ENCODE results near the gene ATXN7.

ATXN7 gene

DNA sequence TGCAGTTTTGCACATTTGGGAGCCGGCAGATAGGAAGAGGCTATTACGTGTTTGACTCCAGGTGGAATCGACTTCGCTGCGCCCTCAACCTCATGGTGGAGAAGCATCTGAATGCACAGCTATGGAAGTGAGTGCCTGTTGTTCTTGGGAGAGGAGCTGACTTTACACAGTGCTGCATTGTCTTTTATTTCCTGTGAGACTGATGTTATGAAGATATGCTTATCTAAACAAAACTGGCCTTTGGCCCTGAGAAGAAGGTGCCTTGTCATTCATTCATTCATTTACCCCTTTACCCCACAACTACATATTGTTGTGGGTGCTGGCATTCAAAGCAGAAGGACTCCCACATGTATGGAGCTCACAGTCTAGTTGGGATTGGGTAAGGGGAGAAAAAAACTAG is 127.1 kb downstream of the ATXN7 start:
- no peak for DNase-seq

DNA sequence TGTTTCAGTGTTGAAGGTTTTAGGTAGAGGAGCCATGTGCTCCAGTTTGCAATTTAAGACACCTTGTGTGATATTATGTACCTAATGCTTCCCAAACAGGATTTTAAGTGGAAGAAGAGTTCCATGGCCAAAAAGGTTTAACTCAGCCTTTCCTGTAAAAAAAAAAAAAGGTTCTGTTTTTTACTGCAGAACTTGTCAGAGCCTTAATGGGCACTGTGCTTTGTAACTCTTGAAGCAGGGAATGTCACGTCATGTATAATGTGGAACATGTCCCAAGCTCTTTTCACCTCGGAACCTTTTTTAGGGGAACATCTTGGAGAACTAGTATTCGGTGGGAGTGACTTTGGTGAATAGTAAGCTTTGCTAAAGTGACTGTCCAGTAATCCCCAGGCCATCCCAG is 128.0 kb downstream of the ATXN7 start:
- no peak for DNase-seq

DNA sequence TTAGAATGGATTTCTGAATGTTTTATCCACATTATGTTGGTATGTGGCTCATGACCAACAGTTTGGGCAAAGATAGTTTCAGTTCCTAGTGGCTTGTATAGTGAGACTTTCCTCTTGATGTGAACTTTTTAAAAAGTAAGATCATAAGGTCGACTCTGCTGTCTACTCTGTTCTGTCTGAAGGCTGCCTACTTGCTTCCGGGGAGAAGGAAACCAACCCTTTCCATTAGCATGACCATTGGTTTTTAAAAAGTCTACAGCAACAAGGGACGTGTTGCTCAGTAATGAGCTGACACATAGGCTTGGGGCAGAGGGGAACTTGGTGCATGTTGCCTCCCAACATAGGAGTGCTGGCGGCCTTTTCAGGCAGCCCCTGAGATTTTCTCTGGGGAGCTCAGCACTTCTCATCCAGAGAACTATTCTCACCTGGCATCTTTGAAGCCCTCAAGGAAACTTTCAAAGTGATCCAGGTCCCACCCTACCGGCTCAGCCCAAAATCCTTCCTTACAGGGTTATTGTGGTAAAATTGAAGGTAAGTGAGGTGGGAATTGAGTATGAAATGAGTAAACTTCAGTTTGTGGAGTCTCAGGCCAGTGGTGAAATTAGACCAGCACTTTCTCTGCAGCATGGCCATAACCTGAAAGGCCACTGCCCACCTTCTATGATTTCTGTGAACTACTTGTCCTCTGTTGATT is 129.0 kb downstream of the ATXN7 start:
- no peak for DNase-seq

DNA sequence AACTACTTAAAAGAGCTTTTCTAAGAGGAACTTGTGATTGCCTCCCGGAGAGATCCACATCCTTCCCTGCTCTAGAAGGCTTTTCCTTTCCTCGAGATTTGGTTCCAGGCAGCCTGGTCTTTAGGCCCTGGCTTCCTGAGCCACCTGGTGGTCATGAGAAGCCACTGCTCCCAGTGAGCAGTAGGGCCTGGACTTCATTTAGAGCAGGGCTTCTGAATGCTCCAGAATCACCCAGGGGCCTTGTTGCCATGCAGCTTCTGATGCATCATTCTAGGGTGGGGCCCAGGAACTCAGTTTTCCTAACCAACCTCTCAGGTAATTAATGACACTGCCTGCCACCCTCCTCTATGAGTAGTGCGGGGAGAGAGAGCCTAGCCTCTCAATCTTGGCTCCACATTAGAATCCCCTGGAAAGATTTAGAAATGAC is 130.0 kb downstream of the ATXN7 start:
- peak; percentile 38 for DNase-seq

DNA sequence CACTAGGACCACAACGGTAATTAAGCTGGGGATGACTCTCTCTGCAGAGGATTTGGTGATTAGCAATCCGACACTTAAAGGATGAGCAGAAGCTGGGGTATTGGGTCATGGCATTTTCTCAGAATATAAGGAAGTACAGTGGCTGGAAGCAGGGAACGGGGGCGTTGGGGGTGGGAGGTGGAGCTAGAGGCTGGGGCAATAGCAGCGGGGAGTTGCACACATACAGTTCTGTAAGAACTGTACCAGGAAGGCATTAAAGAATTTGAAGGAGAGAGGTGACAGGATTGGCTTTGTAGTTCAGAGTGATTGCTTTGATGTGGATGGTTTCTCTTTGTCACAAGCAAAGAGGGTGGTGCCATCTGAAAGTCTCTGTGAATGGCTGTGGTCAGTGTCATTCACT is 131.4 kb downstream of the ATXN7 start:
- DNase-seq: no peak

DNA sequence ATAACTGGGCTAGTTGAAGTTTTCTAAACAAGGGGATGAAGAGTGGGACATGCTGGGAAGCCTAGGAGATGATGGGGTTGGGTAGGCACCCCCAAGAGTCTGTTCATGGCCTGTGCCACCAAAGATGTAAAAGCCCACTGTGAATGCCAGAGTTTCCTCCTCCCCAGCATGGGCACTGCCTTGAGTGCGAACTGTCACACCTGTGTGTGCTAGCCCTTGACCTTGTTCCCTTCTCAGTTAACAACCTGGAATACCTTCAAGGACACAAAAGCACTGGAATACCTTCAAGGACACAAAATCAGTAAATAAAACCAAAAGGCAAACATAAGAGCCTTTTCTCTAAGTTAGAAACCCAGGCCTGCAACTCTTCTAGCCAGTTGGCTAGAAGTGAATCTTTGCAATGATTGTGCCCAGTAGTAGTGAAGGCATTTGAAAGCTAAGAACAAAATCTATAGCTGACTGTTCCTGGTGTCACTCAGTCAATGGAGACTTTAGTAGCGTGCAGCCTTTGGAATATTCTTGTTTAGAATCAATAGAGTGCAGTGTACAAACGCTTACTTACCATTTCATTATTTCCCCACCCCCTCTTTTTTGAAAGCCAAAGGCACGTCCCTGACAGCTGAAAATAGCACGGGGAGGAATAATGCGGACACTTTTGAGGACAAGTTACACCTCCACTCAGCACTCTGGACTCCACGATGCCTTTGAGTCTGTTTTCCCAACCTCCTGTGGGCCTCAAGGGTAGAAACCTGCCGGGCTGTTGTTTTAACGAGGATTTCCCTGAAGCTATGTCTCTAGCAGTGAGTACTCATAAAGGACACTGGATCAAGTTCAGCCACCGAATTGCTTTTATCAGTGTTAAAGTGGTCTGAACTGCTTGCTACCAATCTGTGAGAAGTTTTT is 135.4 kb downstream of the ATXN7 start:
- DNase-seq: no peak

DNA sequence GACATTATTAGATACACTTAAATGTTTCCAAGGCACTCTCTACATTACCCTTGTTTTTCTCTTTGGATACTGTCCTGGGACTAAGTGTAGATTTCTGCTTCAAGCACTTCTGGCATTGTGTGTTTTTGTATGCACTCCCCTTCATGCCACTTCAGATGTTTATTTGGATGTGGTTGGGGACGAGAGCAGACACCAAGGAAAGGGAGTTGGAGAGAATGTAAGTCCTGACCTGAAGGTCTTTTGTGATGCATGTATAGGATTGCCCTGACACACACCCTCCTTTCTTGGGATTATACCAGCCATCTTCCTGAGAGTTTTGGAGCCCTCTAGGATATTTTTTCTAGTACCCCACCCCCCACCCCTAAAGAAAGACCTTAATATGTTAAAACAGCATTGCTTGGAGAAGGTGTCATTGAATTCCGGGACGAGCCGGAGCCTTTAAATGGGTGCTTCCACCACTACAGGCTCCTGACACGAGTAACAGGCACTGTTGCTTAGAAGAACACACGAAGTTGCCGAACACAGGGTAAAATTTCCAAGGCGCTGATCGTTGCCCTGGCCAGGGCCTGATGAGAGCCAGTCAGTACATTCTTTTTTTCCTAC is 136.9 kb downstream of the ATXN7 start:
- no peak for DNase-seq

DNA sequence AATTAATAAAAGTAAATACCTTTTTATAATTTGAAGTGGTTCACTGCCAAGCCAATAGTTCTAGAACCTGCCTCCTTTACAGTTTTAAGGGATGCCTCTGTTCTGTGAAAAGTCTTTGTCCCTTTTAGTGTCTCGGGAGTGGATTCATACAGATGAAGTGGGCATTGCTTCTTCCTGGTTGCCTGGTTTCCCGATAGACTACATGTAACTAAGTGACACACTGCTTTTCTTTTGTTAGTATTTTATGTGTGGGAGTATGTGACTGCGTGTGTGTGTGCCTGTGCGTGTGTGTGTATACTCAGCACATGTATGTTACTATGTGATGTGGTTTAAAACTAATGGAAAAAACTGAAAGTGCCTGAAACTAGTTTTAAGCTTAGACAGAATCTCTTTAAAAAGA is 138.6 kb downstream of the ATXN7 start:
- no peak for DNase-seq

DNA sequence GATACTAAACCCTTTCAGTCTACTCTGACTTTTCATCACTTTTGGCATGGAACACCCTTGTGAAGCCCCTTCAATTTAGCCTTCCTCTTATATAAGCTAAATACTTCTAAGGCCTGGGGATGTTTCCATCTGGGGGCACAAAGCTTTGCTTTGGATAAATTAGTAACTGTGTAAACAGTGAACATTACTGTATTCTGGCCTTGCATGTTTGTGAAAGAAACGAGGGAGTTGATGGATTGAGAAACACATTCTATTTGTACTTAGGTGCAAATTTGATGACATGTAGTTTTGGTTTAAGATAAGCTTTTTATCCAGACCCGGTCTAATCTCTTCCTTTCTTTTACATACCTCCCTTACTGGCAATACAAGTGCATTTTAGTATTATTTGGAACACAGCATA is 139.9 kb downstream of the ATXN7 start:
- no peak for DNase-seq

DNA sequence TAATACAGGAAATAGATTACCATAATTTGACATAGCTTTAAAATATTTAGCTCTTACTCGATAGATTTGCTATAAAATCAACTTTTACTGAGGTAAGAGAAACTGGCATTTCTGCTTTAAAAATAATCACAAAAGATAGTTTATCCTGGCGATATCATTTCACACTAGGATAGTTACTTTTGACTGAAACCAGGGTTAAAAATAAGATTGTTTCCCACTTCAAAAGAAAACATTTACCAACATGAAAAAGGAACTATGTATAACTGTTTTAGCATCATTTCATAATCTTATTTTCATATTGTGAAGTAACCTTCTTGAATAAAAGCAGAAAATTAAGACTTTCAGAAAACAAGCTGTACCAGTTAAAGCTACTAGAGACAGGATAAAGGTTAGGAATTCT is 144.3 kb downstream of the ATXN7 start:
- no peak for DNase-seq

DNA sequence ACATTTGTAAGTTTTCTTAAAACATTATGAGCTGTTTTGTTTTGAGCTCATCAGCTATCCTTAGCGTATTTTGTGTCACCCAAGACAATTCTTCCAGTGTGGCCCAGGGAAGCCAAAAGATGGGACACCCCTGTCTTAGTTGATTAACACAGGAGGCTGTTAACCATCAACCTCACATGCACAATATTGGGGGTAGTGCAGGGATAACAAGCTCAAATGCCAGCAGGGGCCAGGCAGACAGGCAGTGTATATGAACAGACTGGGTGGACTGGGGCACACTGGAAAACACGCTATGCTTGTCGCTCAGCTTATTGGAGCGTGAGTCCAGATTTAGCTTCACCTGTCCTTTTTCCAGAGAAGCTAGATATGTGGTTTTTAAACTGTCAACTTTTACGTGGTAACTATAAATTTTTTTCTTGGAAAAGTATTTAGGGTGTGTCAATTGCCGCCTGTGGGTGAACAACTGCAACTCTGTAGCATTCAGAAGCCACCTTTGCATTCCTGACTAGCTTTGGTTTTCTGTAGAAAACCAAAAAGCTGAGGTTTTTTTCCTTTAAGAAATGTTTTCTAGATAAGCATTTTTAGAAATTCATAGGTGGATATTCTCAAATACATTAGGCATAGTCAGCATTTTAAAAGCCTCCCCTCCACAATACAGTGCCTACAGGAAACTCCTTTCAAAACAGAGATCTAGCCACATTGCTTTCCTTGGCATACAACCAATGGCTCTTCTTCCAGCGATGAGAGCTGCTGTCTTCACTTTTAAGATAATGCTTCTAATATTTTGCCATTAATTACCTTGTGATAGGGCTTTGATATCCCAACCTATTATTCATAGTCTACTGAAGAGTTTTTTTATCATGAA is 145.1 kb downstream of the ATXN7 start:
- no peak for DNase-seq

DNA sequence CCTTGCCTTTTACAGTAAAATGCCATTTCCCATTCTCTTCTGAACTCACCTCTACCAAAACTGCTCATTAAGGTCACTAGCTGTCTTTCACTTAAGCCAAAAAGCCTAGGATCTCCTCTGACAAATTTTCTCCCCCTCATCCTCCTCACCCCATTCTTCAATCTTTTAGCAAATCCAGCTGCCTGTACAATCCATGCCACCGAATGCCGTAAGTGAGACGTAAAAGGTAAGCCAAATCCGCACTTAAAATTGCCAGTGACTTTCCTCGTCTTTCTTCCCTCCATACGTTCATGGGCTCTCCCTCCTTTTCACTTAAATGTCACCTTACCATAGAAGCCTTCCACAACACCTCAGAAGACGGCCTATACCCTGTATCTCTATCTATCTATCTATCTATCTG is 145.9 kb downstream of the ATXN7 start:
- DNase-seq: no peak

DNA sequence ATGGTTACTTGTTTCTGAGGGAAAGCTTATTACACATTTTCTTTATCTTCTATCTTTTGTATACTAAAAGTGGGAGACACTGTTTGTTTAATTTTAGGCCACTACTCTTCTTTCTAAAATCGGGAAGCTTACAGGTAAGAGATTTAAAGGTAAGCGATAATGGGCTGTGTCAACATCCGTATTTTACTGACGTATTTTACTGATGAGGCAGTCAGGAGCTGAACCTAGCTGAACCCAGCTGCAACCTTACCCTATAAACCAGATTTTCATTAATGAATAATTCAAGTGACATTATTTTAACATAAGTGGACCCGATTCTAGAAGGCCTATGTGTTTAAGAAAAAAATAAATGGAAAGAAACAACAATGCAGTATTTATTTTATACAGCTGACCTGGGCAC is 146.5 kb downstream of the ATXN7 start:
- no peak for DNase-seq

DNA sequence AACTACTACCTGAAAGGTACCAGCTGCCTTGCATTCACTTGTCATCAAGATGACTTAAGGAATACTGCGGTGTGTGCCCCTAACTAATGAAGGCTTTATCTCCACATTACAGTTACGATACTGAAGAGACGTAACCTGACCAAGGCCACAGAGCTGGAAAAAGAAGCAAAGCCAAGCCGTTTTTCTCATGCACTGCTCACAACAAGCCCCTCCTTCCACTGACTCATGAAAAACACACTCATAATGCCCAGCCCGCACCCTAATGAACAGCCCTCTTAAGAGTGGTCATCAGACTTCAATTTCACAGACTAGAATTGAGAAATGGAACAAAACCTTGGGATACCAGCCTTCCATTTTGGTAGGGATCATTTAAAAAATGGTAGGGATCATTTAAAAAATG is 148.0 kb downstream of the ATXN7 start:
- no peak for DNase-seq

DNA sequence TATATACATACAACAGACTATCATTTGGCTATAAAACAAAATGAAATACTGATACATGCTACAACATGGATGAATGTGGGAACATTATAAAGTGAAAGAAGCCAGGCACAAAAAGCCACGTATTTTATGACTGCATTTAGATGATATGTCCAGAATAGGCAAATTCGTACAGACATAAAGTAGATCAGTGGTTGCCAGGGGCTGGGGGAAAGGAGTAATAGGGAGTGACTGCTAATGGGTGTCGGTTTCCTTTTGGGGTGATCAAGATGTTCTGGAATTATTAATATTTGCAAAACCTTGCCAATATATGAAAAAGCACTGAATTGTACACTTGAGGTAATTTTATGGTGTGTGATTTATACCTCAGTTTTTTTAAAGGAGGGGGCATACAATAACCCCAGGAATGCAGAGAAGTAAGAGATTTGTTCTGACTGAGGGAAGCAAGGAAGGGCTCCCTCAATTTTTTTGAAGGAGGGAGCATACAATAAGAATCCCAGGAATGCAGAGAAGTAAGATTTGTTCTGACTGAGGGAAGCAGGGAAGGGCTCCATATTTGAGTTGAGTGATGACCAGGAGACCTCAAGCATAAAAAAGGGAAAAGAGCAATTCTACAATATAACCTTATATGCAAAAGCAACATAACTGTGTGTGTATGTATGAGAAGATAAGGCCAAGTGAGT is 153.4 kb downstream of the ATXN7 start:
- DNase-seq: no peak

DNA sequence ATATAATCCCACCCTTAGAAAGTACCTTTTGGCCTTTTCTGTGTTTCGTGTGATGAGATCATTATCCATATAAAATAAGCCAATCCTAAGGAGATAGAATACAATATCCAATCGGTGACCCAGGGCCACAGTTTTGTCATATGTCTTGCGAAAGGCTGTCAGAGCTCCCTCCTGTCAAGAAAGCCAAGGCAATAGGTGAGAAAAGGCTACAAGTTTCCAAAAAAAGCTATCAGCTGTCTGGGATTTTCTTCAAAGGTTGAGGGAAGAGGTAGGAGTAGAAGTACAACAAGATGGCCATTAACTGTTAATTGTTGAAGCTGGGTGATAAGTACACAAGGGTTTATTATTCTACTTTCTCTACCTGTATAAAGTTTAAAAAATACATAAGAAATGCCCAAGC is 155.6 kb downstream of the ATXN7 start:
- no peak for DNase-seq

DNA sequence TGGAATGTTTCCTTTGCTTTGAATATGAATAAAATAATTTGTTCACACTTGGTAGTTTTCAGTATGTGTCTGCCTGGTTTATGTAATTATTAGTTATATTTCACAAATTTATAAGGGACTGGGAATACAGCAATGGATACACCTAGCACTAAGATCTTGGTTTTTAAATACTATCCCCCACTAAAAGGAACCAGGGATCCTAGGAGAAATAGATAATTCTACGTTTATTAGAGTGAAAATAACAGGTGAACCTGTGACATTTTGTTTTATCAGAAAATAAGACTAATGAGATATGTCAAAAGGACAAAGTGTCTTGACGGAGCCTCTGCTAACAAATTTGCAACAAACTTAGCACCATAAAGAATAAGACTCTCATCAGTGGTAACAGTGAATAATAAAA is 156.2 kb downstream of the ATXN7 start:
- no peak for DNase-seq

DNA sequence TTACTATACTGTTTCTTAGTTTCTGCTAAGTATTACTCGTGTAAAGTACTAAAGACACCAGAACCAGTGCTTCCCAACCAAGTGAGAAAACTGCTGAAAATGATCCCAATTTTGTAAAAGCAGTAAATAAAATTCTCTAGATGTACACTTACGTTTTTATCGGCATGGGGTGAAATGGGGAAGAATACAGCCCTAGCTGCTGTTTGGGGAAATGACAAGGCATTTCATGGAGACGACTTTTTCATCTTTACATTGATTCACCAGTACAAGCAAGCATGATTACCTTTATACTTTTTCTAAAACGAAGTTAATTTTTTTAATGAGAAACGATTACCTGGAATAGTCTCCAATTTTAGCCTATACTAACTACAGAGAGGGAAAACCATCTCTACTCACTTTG is 158.3 kb downstream of the ATXN7 start:
- no peak for DNase-seq

DNA sequence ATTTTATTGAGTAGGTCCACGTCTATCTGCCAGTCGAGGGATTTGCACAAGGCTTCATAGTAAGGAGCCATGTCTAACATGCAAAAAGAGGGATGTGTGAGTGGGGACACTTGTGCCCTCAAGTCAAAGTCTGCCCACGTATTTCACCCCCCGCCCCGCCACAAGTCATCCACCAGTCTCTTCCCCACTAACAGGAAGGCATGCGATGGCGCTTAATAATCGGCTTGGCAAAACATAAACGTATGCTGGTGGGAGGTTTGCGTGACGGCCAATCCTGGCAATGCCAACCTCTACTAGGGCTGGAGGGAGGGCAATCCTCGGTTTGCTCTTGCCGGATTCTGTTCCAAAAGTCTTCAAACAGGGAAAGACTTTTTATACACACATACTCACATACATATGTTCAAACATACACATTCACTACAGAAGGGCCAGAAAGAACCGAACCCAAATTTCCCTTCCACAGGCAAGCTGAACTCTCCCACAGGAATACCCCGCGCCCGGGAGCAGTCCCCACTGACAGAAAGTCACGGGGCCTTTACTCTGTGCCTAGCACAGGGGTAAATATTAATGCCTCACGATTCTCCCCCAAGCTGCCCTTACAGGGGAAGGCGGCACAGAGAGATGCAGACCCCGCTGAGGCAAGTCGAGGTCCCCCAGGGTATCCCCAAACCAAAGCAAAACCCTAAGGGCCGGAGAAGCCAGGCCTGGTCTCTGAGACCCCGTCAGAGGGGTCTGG is 159.0 kb downstream of the ATXN7 start:
- no peak for DNase-seq

DNA sequence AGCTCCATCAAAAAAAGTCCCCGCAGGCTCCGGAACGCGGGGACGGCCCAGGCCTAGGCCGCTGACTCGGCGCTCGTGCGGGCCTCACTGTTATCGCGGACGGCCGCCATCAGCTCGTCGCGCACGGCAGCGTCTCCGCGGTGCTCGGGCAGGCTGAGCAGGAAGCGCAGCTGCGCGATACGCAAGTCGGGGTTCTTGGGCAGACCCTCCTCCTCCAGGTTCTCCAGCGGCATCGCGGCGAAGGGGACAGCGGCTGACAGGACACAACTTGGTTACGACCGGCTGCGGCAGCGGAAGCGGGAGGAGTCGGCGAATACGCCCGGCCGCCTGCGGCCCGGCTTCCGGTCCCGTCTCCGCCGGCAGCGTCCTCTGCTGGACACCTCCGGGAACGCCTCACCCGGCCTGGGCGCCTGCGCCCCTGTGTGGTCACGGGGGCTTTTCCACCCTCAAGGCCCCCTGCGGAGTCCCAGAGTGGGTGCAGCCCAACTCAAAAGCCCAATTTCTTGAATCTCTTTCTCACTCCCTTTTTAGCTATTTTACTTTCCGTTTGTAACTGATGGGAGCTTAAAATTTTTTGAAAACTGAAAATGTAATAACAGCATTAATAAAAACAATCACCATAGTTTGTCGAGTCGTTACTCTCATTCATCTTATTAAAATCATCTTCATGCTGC is 159.7 kb downstream of the ATXN7 start, which contains the start of gene PSMD6:
TSS of gene PSMD6 (minus strand) at position 308 of the 674 bp plus-strand sequence. CDS start at position 233, 75 bp downstream.
- DNase-seq: peak; percentile 64

DNA sequence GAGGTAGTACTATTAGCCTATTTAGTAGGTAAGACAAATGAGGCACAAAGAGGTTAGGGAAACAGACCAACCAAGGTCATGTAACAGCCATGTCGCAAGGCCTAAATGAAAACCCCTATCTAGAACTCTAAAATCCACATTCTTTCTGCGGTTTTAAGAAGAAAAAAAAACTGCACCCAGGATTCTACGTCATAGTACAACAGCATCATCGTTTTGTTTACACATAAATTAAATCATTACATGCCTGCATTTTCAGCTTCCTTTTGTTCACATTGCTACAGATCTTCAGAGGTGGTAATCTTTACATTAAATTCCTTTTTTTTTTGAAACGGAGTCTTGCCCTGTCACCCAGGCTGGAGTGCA is 160.2 kb downstream of the ATXN7 start:
- DNase-seq: no peak
